SIG-M5 treated with dmso at 0.1 percent for 504 hours (cell line): ENCODE measurements around the gene DNAJB5.

Experiments used
- DNase-seq: peaks from one replicate; lab custom pipeline; 2025; ENCODE audit not compliant: unreplicated experiment; lab: John Stamatoyannopoulos, UW

The DNAJB5 gene

DNA sequence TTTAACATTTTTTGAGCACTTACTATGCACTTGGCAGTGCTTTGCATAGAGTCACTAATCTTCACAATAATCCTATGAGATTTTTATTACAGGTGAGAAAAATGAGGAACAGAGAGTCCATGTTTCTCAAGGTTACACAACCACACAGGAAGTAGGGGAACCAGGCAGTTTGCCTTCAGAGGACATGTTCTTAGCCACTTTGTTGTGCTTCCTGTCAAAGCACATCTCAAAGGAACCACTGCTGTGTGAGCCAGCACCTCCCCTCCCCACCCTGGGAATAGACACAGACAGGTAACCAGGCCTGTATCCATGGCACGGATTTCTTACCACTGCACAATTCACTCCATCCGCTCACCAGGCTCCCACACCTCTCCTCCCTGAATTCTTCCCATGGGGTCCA lies 6.3 kb upstream of the DNAJB5 start:
- DNase-seq, result peak; percentile 52

DNA sequence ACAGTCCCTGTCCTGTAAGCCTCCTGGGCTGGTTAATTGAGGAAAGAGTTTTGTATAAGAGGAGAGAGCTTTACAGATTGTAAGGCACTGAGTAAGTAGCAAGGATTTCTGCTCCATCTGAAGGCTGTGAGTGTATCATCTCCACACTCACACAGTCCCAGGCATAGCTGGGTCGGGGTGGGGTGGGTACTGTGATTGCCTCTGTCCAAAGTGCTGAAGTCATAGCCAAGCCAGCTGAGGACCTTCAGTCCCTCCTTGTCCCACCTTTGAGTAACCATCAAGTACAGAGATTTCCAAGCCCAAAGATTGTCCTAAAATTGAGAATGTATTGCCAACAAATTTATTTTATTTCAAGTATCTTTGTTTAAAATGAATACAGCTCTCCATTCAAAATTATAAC lies 5.5 kb upstream of the DNAJB5 start:
- DNase-seq, result no peak

DNA sequence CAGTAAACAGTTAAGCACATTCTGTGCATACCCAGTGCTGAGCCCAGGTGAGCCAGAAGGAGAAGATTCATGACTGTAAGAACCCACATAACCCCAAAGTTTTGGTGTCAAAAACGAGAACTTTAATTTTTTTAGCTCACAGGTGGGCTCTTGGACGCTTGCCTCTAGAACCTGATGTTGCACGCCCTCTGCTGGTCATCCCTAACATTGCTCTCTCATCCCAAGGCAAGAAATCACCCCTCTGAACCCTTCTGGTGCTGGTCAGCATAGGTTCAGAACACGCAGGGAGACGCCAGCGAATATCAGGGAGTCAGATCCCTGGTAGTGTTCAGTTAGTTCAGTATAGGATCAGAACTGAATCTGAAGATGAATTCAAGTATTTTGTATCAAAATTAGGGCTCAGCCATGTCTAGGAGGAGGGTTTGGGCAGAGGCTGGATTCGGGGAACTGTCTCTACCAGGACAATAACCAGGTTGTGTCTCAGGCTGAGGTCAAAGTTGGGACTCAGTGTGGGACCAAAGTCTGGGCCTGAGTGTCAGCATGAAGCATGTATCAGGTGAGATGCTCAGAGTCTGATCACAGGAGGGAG lies 4.1 kb upstream of the DNAJB5 start:
- peak; percentile 34 for DNase-seq

DNA sequence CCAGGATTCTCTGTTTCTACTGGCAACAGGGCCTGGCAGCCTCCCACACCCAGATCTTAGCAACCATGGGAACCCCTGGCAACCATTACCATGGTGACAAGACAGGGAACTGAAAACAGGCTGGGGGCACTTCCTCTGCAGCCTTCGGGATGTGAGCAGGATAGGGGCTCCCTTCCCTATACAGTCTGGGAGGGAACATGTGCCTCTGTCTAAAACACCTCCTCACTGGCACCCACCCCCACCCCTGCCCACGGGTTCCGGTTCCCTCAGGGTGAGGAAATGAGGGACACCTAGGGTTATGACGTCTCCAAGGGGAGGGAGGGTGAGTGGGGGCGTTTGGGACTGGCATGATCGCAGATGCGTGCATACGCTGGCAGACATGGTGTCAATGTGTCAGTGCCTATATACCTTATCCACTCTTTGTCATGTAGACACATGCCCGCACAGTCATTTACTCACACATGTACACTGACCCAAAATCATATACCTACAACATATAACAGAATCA lies 3.0 kb upstream of the DNAJB5 start:
- peak; percentile 82 for DNase-seq

DNA sequence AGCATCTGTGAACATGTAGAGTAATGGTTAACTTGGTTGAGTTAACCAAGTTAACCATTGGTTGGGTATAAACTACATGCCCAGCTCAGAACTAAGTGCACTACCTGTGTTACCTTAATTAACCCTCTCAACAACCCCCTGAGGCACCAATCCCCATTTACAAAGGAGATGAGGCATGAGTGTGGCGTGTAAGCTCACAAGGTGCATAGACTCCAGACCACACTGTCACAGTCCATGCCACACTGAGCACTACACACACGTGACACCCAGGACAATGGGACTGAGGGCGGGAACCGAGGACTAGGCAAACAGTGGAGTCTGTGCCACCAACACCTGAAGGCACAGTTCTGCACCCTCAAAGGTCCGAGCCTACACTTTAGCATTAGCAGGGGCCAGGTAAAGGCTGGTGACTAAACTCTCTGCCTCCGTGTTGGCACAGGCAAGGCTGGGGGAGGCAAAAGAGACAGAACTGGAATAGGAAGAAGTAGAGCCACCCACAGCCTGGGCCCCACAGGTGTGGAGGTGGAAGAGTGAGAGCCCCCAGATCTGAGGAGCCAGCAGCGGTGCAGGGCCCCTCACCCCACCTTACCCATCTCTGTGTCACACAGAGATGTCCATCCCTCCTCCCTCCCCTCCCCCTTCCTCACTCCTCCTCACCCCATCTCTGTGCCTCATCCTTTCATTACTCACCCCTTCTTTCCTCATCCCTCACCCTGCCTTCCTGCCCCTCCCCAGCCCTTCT lies 2.2 kb upstream of the DNAJB5 start:
- DNase-seq, result no peak

DNA sequence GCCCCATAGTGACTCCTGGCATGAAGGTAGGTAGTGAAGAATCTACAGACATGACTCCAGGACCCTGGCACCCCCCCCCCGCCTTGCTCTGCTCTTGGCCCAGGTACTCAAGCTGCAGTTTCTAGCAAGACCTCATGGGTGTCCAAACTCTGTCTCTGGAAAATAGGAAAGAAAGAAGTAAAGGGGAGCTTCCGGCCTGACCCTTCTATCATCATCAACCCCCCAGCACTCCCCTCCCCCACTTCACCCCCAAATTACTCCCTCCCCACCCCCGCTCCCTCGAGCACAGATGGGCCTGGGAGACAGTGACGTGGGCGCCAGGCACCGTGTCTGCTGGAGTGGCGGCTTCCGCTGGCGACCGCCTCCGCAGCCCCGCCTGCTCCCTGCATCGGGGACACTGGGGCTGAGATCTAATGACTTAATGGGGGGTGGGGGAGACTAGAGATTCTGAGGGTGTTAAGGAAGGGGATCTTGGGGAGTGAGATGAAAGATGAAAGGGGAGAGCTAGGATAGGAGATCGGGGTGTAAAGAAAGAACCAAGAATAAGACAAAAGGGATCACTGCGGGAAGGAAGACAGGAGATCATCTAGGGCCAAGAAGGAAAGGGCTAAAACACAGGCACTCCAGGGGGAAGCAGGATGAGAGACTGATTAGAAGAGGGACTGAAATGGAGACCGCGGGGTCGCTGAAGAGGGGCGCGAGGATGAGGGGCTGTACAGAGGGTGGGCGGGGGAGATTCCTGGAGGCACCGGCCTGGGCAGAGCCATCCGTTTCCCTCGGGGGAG lies 1.1 kb upstream of the DNAJB5 start:
- no peak for DNase-seq

DNA sequence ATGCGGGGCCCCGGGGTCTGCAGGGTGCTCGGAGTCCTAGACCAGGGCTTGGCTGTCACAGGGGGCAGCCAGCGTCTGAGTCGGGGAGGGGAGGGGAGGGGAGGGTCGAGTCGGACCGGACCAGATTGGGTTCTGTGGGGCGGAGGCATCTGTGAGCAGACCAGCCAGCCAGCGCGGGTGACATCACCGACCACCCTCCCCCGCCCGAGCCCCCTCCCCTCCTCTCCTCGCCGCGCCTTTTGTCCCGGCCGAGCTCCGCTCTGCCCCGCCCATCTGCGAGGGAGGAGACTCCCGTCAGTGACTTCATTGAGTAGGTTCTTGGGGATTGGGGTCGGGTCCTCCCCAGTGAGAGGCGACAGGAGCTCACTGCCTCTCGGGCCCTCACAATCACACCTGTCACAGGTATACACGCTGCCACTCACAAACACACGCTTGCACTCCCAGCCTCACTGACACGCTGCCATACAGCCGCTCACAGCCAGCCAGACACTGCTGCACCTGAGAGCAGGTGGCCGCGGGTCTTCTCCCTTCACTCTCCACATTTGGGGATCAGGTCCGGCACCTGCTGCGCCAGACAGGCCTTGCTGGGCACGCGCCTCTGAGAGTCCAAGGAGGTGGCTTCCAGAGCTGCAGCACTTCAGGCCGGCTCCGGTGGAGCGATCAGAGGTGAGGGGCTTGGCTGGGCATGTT lies 546 bp downstream of the DNAJB5 start:
- DNase-seq, result no peak

DNA sequence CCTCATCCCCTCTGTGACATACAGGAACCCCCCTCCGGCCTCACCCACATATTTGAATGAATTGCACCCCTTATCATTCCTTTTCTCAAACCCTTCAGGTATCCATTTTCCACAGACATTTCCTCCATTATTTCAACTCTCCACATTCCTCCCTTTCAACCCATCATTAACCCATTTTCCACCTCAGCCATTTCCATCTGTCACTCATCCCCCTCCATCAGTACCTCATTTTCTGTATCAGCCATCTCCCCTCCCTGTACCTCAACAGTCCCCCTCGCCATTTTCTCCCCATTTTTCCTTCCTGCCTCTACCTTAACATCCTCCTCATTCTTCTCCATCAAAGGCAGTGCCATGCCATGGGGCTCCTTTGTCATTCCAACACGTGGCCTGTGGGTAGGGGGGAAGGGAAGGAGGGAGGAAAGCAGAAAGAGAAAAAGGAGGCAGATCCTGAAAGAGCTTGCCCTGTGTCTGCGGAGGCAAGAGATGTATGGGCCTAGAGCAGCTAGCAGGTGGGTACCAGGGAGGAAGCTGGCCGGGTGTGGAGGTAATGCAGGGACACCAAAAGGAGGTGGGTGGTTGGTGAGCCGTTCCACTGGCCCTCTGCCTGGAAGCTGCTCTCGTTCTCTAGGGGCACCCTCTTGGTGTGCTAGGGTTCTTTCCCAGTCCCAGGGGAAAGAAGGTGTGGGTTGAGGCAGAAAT lies 1.5 kb downstream of the DNAJB5 start:
- no peak for DNase-seq

DNA sequence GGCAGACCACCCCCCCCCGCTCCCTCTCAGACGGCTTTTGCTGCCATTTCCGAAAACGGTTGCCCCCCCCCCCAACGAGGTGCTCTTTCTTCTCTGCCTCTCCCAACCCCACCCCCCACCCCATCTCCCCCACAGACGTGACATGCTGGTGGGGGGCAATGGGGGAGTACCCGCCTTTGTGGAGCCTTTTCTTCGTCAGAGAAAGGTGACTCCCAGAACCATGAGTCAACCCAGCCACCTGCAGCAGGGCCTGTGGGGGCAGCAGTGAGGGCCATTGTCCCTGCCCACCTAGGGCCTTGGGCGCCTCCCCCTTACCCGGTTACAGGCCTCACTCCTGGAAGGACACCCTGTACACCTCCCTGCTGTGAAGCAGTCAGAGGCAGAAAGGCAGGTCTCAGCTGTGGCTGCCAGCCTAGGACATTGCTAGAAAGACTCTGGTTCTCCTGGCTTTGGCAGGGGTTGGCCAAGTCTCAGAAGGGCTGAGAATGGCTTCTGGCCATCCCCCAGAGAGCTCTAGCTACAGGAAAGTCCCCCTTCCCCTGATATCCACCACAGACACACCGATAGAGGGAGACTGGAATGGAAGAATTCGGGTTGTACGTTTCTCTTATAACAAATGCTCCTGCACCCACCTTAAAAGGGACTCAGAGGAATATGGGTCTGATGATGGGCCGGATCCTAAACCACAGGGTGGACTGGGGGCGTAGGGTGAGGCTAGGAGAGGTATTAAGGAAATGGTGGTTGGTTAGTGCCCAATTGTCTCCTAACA lies 2.2 kb downstream of the DNAJB5 start:
- DNase-seq, result no peak

DNA sequence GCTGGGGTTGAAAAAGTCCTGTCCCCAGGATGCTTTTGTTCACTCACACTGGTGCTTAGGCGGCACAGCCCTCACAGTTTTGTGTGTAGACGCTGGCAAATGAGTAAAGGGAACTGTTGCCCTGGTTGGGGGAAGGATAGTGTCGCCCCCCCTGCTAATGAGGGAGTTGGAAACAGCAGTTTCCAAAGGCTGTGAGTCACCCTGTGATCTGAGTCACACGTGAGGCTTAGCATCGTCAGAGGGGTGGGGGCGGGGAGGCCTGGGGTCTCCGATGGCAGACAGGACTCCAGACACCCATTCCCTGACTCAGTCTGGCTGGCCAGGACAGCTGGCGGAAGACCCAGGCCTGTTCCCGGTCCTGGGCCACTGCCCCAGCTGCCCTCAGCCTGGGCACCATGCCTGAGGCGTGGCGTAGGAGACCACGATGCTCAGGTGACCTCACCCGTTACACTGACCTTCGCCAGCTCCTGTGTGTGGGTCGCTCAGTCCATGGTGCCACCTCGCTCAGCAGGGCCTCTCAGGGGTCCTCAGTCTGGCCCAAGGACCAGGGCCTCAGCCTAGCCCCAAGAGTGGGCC lies 2.9 kb downstream of the DNAJB5 start:
- no peak for DNase-seq

DNA sequence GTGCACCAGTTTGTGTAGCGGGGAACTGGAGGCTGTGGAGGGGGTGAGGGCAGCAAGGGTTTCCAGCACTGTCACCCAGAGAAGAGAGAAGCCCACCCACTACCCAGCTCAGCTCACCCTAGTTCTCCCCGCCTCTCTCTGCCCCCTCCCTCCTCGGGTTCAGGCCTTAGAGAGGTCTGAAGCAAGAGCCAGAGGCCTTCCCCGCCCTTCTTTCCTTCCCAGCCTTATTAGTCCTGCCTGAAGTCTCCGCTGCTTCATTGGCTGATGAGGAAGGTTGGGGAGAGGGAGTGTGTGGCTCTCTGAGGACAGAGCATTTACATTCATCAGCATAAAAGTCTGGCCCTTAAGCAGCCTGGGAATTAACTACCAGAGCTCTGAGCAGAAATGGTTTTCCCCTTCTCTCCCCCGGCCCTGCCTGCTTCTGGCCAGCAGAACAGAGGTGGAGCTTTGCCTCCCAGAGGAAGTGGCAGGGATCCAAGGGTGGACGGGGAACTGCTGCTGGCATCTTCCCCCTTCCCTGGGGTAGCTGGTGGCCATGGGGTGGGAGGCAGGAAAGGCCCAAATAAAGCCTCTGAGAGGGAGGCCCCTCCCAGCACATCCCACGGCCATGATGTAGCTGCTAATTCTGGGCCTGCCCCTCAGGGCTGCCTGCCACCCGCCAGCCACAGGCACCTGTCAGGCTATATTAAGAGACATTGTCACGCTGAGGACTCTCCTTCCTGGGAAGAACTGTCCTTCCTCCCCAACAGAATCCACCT lies 4.1 kb downstream of the DNAJB5 start:
- DNase-seq, result no peak

DNA sequence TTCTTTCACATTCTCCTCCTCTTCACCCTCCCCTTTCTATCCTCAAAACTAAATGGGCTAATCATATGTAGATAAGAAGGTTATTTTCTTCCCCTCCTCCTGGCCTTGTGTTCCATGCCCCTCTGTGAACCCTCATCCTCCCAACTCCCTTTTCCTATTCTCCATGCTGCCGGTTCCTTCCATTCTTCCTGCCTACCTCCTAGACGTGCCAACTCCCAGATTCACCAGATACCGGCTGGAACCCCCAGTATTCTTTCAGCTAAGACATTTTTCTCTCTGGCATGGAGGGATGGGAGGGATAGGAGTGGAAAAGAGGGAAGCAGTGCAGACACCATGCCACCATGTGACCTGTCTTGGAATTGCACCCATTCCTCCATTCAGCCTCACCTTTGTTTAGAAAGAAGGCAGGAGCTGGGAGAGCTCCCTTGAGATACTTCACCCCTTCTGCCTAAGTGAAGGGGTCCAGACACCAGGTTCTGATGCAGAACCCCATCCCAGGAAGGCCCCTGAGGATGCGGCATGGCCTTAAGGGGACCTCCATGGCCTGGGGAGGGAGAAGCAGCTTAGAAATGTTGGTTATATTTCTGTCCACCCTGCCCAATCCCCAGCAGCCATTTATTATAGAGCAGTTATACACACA lies 4.8 kb downstream of the DNAJB5 start:
- no peak for DNase-seq

DNA sequence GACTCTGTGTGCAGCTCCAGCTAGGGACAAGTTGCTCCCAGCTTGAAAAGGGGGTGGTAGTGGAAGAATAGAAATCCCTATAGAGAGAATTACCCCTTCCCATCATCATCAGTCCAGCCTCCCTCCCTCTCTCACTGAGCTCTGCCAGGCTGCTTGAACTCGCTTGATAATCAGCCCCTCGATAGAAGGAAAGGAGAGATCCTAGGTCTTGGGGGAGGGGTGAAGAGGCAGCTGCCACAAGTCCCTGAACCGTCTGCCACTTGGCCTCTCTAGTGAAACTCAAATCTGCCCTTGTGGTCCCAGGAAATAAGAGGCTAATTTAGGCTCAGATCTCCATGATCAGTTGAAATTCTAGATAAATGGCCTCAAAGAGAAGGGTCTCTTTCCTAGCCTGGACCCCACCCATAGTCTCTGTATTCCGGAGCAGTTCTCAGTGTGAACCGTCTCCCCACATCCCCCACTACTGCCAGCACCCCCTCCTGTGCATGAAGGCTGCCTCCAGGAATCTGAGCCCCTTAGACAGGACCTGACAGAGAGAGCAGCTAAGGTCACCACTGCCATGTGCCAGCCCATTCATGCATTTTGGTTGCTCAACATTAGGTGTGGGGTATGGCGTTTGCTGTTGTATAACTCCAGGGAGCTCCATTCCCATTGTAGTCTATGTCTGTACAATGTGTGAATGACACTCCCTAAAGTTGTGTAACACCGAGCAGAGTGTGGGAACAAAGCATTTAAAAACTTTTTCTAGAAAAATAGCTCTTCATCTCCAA lies 5.5 kb downstream of the DNAJB5 start:
- no peak for DNase-seq

DNA sequence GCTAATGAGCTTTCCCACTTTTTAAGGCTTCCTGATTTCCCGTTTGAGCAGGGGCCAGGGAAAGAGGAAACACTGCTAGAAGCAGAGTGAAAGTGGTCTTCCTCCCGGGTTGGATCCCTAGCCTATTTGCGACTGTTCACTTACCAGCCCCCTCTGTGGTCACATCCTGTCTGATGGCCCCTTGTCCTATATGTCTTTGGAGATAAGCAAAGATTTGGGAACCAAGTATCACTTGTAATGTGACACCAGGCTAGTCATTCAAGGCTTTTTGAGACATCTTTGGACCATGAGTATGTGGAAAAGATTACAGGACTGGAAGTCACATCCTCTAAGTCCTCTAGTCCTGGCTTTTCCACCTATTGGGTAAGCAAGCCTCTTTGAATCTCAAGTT lies 6.1 kb downstream of the DNAJB5 start:
- no peak for DNase-seq

DNA sequence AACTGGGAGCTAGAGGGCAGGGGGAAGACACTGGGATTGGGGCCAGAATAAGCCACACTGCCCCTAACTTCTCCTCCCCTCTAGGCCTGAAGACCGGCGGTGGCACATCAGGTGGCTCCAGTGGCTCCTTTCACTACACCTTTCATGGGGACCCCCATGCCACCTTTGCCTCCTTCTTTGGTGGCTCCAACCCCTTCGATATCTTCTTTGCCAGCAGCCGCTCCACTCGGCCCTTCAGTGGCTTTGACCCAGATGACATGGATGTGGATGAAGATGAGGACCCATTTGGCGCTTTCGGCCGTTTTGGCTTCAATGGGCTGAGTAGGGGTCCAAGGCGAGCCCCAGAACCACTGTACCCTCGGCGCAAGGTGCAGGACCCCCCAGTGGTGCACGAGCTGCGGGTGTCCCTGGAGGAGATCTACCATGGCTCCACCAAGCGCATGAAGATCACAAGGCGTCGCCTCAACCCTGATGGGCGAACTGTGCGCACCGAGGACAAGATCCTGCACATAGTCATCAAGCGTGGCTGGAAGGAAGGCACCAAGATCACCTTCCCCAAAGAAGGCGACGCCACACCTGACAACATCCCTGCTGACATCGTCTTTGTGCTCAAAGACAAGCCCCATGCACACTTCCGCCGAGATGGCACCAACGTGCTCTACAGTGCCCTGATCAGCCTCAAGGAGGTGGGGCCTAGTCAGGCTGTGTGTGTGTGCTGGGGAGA lies 6.8 kb downstream of the DNAJB5 start:
- DNase-seq, result no peak

DNA sequence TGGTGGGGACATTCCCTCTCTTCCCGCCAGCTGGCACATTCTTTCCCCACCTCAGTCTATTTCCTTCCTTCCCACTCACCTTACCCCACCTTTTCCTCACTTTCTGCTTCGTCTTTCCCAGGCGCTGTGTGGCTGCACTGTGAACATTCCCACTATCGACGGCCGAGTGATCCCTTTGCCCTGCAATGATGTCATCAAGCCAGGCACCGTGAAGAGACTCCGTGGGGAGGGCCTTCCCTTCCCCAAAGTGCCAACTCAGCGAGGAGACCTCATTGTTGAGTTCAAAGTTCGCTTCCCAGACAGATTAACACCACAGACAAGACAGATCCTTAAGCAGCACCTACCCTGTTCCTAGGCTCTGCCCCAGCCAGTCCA lies 7.3 kb downstream of the DNAJB5 start:
- DNase-seq, result no peak

DNA sequence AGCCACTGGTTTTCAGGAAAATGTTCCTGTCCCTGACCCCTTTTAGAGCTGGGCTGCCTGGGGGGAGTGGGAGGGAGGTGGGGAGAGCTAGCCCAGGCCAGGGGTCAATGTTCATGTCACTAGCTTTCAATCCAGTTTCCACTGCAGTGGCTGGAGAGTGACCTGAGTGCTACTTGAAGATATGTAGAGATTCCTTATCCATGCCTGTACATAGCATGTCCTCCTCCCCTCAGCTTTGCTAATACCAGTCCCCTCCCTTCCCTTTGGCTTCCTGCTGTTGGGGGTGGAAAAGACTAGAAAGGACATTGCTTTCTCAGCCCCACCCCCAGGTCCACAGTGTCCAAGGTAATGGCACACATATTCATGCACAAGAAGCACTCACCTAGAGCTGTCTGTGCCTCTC lies 7.8 kb downstream of the DNAJB5 start:
- no peak for DNase-seq
